ENCODE data around the gene PRKCA.

DNA sequence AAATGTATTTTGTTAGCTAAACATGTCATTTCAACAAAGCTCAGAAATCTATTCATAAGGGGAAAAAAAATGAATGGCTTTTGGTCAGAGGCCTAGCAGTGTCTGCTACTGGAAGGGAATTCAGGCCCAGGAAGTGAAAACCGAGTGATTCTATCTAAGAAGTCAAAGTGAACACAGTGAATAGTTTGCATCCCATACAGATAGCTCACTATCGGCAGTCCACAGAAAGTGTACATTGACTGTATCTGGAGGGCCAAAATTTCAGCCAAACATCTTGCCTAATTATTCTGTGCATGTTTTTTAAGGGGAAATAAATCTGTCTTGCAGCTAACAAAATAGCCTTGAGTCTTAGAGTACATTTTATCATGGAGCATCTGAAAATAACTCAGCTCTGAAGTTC lies 318.1 kb downstream of the PRKCA start:
- TF ChIP-seq CTCF (IDR thresholded peaks at IDR 0.05) = no peak
- no peak for TF ChIP-seq POLR2A (IDR thresholded peaks at IDR 0.05)

Data from ovary (tissue), 3 donors.